ENCODE measurements around the gene BPTF.

Gene BPTF

GRCh38 chr17:67831268-67831667 lies 6.0 kb downstream of the BPTF start:
- no peaks in the 10 kb centered on the region for H3K27me3 ChIP-seq
- H3K9me3 ChIP-seq, result no peaks in the 10 kb centered on the region
- no peak for TF ChIP-seq CTCF (IDR thresholded peaks at IDR 0.05; ENCODE audit: low read depth, low read length)
- no peak for DNase-seq
- H3K4me3 ChIP-seq (ENCODE audit: low read depth, low read length), result no peak overlapping the region
- H3K36me3 ChIP-seq, result no peaks in the 10 kb centered on the region
- no peaks in the 10 kb centered on the region for H3K4me1 ChIP-seq

GRCh38 chr17:67833134-67833533 lies 7.8 kb downstream of the BPTF start:
- DNase-seq, result no peak
- H3K27me3 ChIP-seq, result no peaks in the 10 kb centered on the region
- H3K9me3 ChIP-seq, result no peaks in the 10 kb centered on the region
- no peak overlapping the region for H3K4me3 ChIP-seq (ENCODE audit: low read depth, low read length)
- no peaks in the 10 kb centered on the region for H3K36me3 ChIP-seq
- no peak for TF ChIP-seq CTCF (IDR thresholded peaks at IDR 0.05; ENCODE audit: low read depth, low read length)
- H3K4me1 ChIP-seq, result no peaks in the 10 kb centered on the region; the same call in 1 of the 2 replicates

- H3K36me3 ChIP-seq, result no peaks in the 10 kb centered on the region
- no peaks in the 10 kb centered on the region; the same call in 1 of the 2 replicates for H3K4me1 ChIP-seq
- no peaks in the 10 kb centered on the region for H3K27me3 ChIP-seq
- no peak for DNase-seq
- H3K9me3 ChIP-seq, result no peaks in the 10 kb centered on the region
- no peak overlapping the region for H3K4me3 ChIP-seq (ENCODE audit: low read depth, low read length)
- TF ChIP-seq CTCF (IDR thresholded peaks at IDR 0.05; ENCODE audit: low read depth, low read length), result peak; percentile 10; the same call in 1 of the 2 replicates
Measured at GRCh38 chr17:67833946-67834631, 8.8 kb downstream of the BPTF start.

GRCh38 chr17:67834634-67835033 lies 9.3 kb downstream of the BPTF start:
- Histone ChIP-seq H3K4me1 (no peaks in the 10 kb centered on the region; the same call in 1 of the 2 replicates), H3K27me3 (no peaks in the 10 kb centered on the region), H3K36me3 (no peaks in the 10 kb centered on the region), H3K4me3 (ENCODE audit: low read depth, low read length) (no peak overlapping the region), H3K9me3 (no peaks in the 10 kb centered on the region)
- no peak for DNase-seq
- no peak for TF ChIP-seq CTCF (IDR thresholded peaks at IDR 0.05; ENCODE audit: low read depth, low read length)

GRCh38 chr17:67836205-67836987 lies 11.1 kb downstream of the BPTF start:
- H3K9me3 ChIP-seq, result no peaks in the 10 kb centered on the region
- no peak for TF ChIP-seq CTCF (IDR thresholded peaks at IDR 0.05; ENCODE audit: low read depth, low read length)
- DNase-seq, result no peak
- H3K4me1 ChIP-seq, result no peaks in the 10 kb centered on the region; the same call in 1 of the 2 replicates
- H3K4me3 ChIP-seq (ENCODE audit: low read depth, low read length), result no peak overlapping the region
- H3K36me3 ChIP-seq, result no peaks in the 10 kb centered on the region
- H3K27me3 ChIP-seq, result no peaks in the 10 kb centered on the region

GRCh38 chr17:67837965-67838364 lies 12.7 kb downstream of the BPTF start:
- Histone ChIP-seq H3K4me1 (no peaks in the 10 kb centered on the region; the same call in 1 of the 2 replicates), H3K27me3 (no peaks in the 10 kb centered on the region), H3K36me3 (no peaks in the 10 kb centered on the region), H3K9me3 (no peaks in the 10 kb centered on the region), H3K4me3 (ENCODE audit: low read depth, low read length) (no peak overlapping the region)
- DNase-seq, result no peak
- no peak for TF ChIP-seq CTCF (IDR thresholded peaks at IDR 0.05; ENCODE audit: low read depth, low read length)

Data from BE2C (cell line).